Measurements from ENCODE around the gene CFTR.

CFTR gene

DNA sequence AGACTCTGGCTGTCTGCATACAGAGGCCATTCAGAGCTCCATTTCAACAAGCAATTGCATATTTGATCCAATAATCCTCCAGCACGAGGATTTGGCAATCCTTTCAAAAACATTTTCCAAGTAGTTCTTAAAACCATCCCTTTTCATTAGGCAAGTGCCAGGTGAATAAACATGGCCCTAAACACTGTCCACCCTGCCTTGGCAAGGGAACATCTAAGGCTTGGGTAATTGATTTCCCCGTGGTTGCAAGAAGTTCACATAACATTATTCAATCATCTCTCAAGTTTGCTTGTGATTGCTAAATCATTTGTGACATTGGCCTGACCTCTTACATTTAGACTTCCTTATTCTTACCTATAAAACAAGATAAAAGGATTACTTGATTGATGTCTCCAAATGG lies 218.2 kb downstream of the CFTR start:
- Histone ChIP-seq H3K4me1 (ENCODE audit: control insufficient read depth, insufficient read depth, low read length) (no peaks in the 10 kb centered on the region), H3K4me3 (ENCODE audit: low read depth, low read length) (no peak overlapping the region), H3K36me3 (ENCODE audit: control insufficient read depth in 2 of 2, insufficient read depth in 1 of 2, low read length in 2 of 2) (no peaks in the 10 kb centered on the region), H3K27ac (ENCODE audit: extremely low read depth, low read depth, low read length) (no peak overlapping the region), H3K9me3 (ENCODE audit: control insufficient read depth, insufficient read depth, low read depth, low read length) (no peaks in the 10 kb centered on the region)
- no peak for TF ChIP-seq ZNF426 (tag by site-specific recombination; IDR thresholded peaks at IDR 0.05)
- TF ChIP-seq, protein P1, sequence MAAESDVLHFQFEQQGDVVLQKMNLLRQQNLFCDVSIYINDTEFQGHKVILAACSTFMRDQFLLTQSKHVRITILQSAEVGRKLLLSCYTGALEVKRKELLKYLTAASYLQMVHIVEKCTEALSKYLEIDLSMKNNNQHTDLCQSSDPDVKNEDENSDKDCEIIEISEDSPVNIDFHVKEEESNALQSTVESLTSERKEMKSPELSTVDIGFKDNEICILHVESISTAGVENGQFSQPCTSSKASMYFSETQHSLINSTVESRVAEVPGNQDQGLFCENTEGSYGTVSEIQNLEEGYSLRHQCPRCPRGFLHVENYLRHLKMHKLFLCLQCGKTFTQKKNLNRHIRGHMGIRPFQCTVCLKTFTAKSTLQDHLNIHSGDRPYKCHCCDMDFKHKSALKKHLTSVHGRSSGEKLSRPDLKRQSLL (tag by site-specific recombination; IDR thresholded peaks at IDR 0.05): no peak
- ChIA-PET POLR2A (no interaction called here), CTCF (no interaction called here)

DNA sequence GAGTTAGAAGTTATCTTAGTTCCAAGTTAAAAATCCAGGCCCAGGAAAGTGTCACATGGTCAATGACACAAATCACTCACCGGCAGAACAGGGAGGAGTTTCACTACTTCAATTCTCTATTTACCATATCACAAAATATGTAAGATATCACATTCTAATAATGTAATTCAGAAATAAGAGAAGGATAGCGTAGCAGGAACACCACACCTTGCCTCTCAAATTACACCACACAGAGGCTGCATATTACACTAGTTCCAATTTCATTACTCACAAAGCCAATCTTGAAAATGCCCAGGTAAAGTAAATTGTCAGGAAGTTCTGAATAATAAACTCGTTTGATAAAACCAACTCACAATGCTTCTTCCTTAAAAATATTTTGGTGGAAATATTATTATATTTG lies 224.2 kb downstream of the CFTR start:
- POLR2A ChIA-PET: no interaction called here
- no peaks in the 10 kb centered on the region for H3K36me3 ChIP-seq (ENCODE audit: control insufficient read depth in 2 of 2, insufficient read depth in 1 of 2, low read length in 2 of 2)
- H3K9me3 ChIP-seq (ENCODE audit: control insufficient read depth, insufficient read depth, low read depth, low read length): no peaks in the 10 kb centered on the region
- 0 out of 2 replicates have a peak, but pooled peaks cover 2% of the 10 kb centered on the region for H3K4me1 ChIP-seq (ENCODE audit: control insufficient read depth, insufficient read depth, low read length)
- no peak for TF ChIP-seq IKZF3 (tag by site-specific recombination; IDR thresholded peaks at IDR 0.05)
- TF ChIP-seq ZNF2 (tag by site-specific recombination; IDR thresholded peaks at IDR 0.05): no peak
- no peak for TF ChIP-seq ZNF114 (tag by site-specific recombination; IDR thresholded peaks at IDR 0.05)
- TF ChIP-seq ZNF571 (tag by site-specific recombination; IDR thresholded peaks at IDR 0.05): no peak
- no peak for TF ChIP-seq SCRT1 (tag by site-specific recombination; IDR thresholded peaks at IDR 0.05; ENCODE audit: borderline replicate concordance)
- no peak for TF ChIP-seq ZNF311 (tag by site-specific recombination; IDR thresholded peaks at IDR 0.05; ENCODE audit: borderline replicate concordance)
- TF ChIP-seq, protein P2, sequence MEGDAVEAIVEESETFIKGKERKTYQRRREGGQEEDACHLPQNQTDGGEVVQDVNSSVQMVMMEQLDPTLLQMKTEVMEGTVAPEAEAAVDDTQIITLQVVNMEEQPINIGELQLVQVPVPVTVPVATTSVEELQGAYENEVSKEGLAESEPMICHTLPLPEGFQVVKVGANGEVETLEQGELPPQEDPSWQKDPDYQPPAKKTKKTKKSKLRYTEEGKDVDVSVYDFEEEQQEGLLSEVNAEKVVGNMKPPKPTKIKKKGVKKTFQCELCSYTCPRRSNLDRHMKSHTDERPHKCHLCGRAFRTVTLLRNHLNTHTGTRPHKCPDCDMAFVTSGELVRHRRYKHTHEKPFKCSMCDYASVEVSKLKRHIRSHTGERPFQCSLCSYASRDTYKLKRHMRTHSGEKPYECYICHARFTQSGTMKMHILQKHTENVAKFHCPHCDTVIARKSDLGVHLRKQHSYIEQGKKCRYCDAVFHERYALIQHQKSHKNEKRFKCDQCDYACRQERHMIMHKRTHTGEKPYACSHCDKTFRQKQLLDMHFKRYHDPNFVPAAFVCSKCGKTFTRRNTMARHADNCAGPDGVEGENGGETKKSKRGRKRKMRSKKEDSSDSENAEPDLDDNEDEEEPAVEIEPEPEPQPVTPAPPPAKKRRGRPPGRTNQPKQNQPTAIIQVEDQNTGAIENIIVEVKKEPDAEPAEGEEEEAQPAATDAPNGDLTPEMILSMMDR (tag by site-specific recombination; IDR thresholded peaks at IDR 0.05): no peak
- no peak for TF ChIP-seq ZNF16 (tag by site-specific recombination; IDR thresholded peaks at IDR 0.05; ENCODE audit: low read depth)
- TF ChIP-seq ZNF221 (tag by site-specific recombination; IDR thresholded peaks at IDR 0.05; ENCODE audit: borderline replicate concordance): no peak
- TF ChIP-seq ZNF830 (tag by site-specific recombination; IDR thresholded peaks at IDR 0.05; ENCODE audit: low read depth): no peak
- no peak for TF ChIP-seq ZBTB17 (tag by site-specific recombination; IDR thresholded peaks at IDR 0.05)
- TF ChIP-seq KLF1 (tag by site-specific recombination; IDR thresholded peaks at IDR 0.05): no peak
- TF ChIP-seq ZNF19 (tag by site-specific recombination; IDR thresholded peaks at IDR 0.05; ENCODE audit: low read depth): no peak
- TF ChIP-seq ZNF184 (tag by site-specific recombination; IDR thresholded peaks at IDR 0.05): no peak
- TF ChIP-seq, protein P3, sequence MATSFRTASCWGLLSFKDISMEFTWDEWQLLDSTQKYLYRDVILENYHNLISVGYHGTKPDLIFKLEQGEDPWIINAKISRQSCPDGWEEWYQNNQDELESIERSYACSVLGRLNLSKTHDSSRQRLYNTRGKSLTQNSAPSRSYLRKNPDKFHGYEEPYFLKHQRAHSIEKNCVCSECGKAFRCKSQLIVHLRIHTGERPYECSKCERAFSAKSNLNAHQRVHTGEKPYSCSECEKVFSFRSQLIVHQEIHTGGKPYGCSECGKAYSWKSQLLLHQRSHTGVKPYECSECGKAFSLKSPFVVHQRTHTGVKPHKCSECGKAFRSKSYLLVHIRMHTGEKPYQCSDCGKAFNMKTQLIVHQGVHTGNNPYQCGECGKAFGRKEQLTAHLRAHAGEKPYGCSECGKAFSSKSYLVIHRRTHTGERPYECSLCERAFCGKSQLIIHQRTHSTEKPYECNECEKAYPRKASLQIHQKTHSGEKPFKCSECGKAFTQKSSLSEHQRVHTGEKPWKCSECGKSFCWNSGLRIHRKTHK (tag by site-specific recombination; IDR thresholded peaks at IDR 0.05): no peak
- TF ChIP-seq, protein P1 (tag by site-specific recombination; IDR thresholded peaks at IDR 0.05): no peak
- no peak overlapping the region for H3K4me3 ChIP-seq (ENCODE audit: low read depth, low read length)
- no peak overlapping the region for H3K27ac ChIP-seq (ENCODE audit: extremely low read depth, low read depth, low read length)
- CTCF ChIA-PET: no interaction called here

DNA sequence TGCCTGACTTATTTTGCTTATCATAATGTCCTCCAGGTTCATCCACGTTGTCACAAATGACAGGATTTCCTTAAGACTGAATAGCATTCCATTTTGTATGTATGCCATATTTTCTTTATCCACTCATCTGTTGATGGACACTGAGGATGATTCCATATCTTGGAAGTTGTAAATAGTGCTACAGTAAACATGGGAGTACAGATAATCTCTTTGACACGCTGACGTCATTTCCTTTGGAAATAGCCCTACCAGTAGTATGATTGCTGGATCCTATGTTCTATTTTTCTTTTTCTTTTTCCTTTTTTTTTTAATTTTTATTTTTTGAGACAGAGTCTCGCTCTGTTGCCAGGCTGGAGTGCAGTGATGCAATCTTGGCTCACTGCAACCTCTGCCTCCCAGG lies 225.8 kb downstream of the CFTR start:
- Histone ChIP-seq H3K4me1 (ENCODE audit: control insufficient read depth, insufficient read depth, low read length) (0 out of 2 replicates have a peak, but pooled peaks cover 2% of the 10 kb centered on the region), H3K27ac (ENCODE audit: extremely low read depth, low read depth, low read length) (no peak overlapping the region), H3K4me3 (ENCODE audit: low read depth, low read length) (no peak overlapping the region), H3K36me3 (ENCODE audit: control insufficient read depth in 2 of 2, insufficient read depth in 1 of 2, low read length in 2 of 2) (no peaks in the 10 kb centered on the region), H3K9me3 (ENCODE audit: control insufficient read depth, insufficient read depth, low read depth, low read length) (no peaks in the 10 kb centered on the region)
- ChIA-PET POLR2A (no interaction called here), CTCF (interaction anchor here (0.6 kb wide), 1 partner anchor 434 kb away, joined by 3 read pairs; no protein-coding TSS in a partner anchor)
- no peak for TF ChIP-seq PRDM1 (tag by site-specific recombination; IDR thresholded peaks at IDR 0.05)
- no peak for TF ChIP-seq ZNF416 (tag by site-specific recombination; IDR thresholded peaks at IDR 0.05)
- no peak for TF ChIP-seq ZNF239 (tag by site-specific recombination; IDR thresholded peaks at IDR 0.05)
- no peak for TF ChIP-seq ZNF394 (tag by site-specific recombination; IDR thresholded peaks at IDR 0.05; ENCODE audit: borderline replicate concordance)
- TF ChIP-seq ZNF350 (tag by site-specific recombination; IDR thresholded peaks at IDR 0.05): no peak
